HG03135 (cell line): ENCODE data around the gene OR8B2.
"Not testable (repeated sequence)": the region's sequence is repeated elsewhere in the genome, so short reads cannot be mapped to it uniquely, and the experiment has no call there.

Experiments
- ATAC-seq: cut with Tn5 transposase; IDR thresholded peaks from one replicate; pipeline ENCODE4 v1.9.1; 2021; ENCODE audit warnings: mild to moderate bottlenecking, moderate library complexity; ENCODE audit not compliant: unreplicated experiment

Gene OR8B2

GRCh38 chr11:124384399-124384798 is at the start of gene OR8B2:
OR8B2 (minus strand) TSS chr11:124384499; CDS start chr11:124383343, 1,156 bp downstream.
- no peak for ATAC-seq

DNA sequence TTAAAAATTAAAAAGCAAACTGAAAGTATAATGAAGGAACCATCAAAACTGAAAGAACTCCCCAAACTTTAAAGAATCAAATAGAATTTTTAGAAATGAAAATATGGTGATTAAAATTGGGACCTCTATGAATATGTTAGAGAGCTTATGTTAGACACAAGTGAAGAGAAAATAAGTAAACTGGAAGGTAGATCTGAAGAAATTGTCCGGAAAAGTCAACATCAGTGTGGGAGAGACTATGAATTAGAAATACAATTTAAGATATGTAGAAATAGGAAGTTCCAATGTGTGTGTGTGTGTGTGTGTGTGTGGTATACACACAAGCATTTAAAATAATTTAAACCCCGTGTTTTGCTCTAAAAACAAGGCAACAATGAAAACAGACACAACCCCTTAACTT is 45.3 kb upstream of the OR8B2 start:
- no peak for ATAC-seq

DNA sequence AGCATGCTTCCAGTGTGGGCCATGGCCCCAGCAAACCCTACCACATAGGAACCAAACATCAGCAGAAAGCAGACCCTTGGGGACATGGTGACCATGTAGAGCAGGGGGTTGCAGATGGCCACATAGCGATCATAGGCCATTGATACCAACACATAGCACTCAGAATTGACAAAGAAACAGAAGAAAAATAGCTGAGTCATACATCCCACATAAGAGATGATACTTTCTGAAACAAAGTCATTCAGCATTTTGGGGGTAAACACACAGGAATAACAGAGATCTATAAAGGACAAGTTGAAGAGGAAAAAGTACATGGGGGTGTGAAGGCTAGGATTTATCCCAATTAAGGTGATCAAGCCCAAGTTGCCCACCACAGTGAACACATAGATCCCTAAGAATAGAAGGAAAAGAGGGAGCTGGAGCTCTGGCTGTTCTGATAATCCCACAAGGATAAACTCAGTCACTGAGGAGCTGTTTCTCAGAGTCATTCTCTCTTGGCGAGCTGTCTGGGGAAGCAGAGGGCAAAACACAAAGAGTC is 40.2 kb upstream of the OR8B2 start, which contains the start of gene OR8B4:
OR8B4 (minus strand) TSS at position 488 of the 538 bp plus-strand sequence; CDS start at position 488, 0 bp downstream.
- no peak for ATAC-seq

- ATAC-seq = no peak
Observed at GRCh38 chr11:124421043-124421442, 36.7 kb upstream of the OR8B2 start.

DNA sequence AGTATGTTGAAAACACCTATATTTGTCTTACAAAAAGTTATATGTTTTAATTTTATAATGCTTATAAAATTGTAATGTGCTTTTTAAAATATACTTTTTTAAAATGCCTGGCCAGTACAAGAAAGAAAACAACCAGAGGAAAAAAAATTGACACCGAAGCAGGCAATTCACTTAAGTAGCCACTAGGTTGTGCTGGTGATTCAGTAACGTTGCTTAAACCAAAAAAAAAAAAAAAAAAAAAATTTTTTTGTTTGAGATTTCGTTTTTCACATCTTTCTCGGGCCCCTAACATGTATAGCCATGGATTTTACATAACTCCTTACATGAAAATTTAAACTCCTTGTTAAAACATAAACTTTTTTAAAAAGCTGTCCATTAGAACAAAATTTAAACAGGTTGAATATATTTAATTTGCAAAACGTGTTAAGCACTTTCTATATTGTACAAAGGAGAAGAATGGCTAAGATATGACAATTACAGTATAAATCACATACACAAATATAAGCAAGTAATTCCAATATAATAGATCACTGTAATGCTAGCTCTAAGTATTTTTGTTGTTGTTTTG is 31.1 kb upstream of the OR8B2 start:
- ATAC-seq = no peak

DNA sequence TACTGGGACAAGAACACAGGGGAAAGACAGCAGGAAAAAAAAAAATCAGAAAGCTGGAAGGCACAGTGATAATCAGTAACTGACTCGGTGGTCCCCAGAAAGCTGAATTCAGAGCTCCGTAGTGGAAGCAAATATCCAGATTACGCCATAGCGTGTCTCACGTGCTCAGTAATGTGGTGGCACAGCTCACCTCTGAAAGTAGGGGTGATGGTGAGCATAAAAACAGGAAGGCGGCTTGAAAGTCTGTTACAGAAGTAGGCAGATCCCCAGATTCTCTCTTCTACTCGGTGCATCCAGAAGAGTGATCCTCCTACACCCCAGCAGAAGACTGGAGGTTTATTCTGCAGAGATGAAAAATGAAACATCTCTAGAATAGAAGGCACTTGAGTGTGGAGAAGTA is 25.6 kb upstream of the OR8B2 start:
- ATAC-seq = no peak

GRCh38 chr11:124405581-124405980 is 21.3 kb upstream of the OR8B2 start:
- no peak for ATAC-seq

DNA sequence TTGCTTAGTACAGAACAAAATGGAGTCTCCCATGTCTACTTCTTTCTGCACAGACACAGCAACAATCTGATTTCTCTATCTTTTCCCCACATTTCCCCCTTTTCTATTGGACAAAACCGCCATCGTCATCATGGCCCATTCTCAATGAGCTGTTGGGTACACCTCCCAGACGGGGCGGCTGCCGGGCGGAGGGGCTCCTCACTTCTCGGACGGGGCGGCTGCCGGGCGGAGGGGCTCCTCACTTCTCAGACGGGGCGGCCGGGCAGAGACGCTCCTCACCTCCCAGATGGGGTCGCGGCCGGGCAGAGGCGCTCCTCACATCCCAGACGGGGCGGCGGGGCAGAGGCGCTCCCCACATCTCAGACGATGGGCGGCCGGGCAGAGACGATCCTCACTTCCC is 18.9 kb upstream of the OR8B2 start:
- ATAC-seq = not testable (repeated sequence)

DNA sequence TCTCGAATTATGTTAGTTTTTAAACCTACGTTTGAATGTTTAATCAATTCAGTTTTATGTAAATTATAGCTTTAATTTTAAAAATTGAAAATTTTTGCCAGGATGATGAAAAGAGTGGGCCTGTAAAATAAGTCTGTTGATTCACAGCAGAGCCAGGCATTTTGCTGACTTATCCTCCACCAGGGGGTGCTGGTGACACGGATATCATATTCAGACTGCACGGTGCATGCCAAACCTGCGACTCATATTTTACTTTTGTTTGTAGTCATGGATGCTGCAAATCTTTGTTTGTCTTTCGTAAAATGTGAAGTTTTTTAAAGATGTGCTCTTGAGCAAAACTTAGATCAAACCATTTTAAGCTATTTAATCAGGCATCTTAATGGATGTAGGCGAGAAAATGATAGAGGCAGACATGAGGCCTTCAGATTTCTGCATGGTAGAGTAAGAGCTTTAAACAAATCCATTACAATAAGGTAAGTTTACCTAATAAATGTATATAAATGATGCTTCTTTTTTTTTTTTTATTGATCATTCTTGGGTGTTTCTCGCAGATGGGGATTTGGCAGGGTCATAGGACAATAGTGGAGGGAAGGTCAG is 18.1 kb upstream of the OR8B2 start:
- peak; percentile 77 for ATAC-seq

DNA sequence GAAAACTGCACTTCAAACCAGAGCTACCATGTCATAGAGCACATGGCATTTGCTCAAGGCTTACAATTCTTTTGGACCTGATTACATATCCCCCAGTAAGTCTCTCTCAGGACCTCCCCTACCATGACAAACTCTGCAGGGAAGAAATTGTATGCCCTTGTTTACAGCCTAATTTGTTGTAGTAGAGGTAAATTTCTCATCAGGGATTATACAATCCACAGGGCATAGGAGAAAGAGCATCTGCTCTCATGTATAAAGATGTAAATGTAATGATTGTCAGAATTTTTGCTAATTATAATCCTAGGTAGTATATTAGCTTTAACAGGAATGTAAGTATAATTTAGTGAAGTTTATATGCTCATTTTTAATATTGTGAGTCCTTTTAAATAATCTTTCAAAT is 14.6 kb upstream of the OR8B2 start, which contains the start of gene OR8B3:
OR8B3 (minus strand) TSS at position 101 of the 400 bp plus-strand sequence. CDS start 1,673 bp downstream, outside the sequence.
- no peak for ATAC-seq

- ATAC-seq = not testable (repeated sequence)
Observed at GRCh38 chr11:124396847-124397246, 12.5 kb upstream of the OR8B2 start.

DNA sequence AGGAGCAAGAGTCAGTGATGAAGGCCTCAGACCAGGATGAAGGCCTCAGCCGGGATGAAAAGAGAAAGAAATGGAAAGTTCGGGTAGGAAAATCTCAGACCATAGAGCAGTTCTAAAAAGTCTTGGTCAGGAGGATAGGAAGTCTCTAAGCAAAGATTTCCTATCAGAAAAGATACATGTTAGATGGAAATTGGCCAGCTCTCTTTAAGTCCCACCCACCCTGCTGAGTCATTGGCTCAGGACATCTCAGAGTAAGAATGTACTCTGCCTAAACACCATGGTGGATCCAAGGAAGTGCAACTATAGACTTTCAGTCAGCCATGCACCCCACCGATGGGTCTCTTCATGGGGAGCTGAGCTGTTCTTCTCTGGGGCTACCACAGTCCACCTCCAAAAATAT is 10.1 kb upstream of the OR8B2 start:
- ATAC-seq = no peak

- not testable (repeated sequence) for ATAC-seq
Observed at GRCh38 chr11:124382857-124383256, 1.4 kb downstream of the OR8B2 start.

DNA sequence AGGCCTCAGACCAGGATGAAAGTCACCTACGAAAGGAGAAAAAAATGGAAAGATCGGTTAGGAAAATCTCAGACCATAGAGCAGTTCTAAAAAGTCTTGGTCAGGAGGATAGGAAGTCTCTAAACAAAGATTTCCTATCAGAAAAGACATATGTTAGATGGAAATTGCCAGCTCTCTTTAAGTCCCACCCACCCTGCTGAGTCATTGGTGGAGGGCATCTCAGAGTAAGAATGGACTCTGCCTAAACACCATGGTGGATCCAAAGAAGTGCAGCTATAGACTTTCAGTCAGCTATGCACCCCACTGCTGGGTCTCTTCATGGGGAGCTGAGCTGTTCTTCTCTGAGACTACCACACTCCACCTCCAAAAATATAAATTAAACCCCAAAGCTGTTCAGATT is 3.7 kb downstream of the OR8B2 start:
- no peak for ATAC-seq

GRCh38 chr11:124376280-124376679 is 8.0 kb downstream of the OR8B2 start:
- no peak for ATAC-seq

- no peak for ATAC-seq
Observed at GRCh38 chr11:124359566-124359965, 24.7 kb downstream of the OR8B2 start.

- ATAC-seq = no peak
Observed at GRCh38 chr11:124346311-124346955, 37.9 kb downstream of the OR8B2 start.

DNA sequence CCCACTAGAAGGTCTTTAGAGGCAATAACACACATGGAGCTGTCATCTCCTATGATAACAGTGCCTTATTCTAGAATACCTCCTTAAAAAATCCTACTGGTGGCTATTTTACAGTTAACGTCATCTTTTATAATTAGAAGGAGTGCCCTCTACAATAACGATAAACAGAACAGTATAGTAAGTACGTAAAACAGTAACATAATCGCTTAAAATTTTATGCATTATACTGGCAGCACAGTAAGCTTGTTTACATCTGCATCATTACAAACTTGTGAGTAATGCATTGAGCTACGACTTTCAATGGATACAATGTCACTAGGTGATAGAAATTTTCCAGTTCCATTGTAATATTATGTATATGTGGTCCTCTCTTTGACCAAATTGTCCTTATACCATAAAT is 40.0 kb downstream of the OR8B2 start:
- no peak for ATAC-seq

DNA sequence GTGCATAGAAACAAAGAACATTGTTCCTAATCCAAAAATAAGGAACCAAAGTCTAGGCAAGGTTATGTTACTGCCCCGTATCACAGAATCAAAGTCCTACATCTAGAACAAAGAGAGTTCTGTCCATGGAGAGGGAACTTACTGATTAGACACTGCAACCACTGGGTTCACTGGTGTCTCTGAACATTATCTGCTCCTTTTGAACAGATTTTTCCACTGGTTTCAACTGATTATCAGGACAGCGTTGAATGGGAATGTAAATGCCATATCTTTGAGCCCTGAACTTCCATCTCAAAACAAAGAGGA is 44.2 kb downstream of the OR8B2 start:
- no peak for ATAC-seq

DNA sequence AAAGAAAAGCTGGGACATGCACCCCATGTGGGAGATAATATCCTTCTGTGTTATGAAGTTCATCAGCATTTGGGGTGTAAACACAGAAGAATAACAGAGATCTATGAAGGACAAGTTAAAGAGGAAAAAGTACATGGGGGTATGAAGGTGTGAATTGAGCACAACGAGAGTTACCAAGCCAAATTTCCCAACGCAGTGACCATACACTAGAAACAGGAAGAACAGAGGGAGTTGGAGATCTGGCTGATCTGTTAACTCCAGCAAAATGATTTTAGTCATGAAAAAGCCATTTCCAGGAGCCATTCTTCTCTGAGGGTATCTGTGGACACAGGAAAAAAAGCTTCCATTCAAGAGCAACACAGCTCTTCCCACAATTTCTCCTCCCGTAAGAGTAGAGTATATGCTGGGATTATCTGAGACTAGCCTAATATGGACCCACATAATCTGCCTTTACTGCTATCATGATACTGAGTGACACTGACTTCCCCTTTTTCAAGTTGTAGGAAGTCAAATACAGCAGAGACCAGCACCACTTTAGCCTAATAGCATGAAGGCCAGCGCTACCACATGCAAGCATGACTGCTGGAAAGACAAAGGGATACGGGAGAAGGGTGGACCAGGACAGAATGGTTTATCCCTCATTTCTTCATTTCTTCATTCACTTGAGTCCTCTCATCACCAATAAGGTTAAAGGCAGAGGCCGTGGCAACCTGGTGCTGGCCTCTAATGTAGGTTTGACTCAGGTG is 44.7 kb downstream of the OR8B2 start:
- no peak for ATAC-seq
